ENCODE data around the gene STK24.

Gene STK24

GRCh38 chr13:98493042-98493712 lies 83.7 kb downstream of the STK24 start:
- ATAC-seq, result no peak
- TF ChIP-seq ZNF565 (CRISPR knock-in tag; conservative IDR thresholded peaks at IDR 0.05; ENCODE audit: low read depth), result no peak

GRCh38 chr13:98492335-98493041 lies 84.4 kb downstream of the STK24 start:
- ATAC-seq, result no peak
- TF ChIP-seq OSR1 (CRISPR knock-in tag; IDR thresholded peaks at IDR 0.05) (no peak), TOX (CRISPR knock-in tag; IDR thresholded peaks at IDR 0.05; ENCODE audit: borderline replicate concordance) (no peak), ARNTL (CRISPR knock-in tag; IDR thresholded peaks at IDR 0.05; ENCODE audit: borderline replicate concordance, low read depth) (no peak), CSDC2 (CRISPR knock-in tag; IDR thresholded peaks at IDR 0.05) (no peak), CSRNP3 (CRISPR knock-in tag; IDR thresholded peaks at IDR 0.05) (no peak), PPARA (CRISPR knock-in tag; IDR thresholded peaks at IDR 0.05; ENCODE audit: borderline replicate concordance) (no peak), ISL1 (CRISPR knock-in tag; IDR thresholded peaks at IDR 0.05) (no peak), TCF4 (CRISPR knock-in tag; IDR thresholded peaks at IDR 0.05; ENCODE audit: borderline replicate concordance) (no peak), BACH2 (CRISPR knock-in tag; IDR thresholded peaks at IDR 0.05; ENCODE audit: borderline replicate concordance) (no peak), ZC3H10 (CRISPR knock-in tag; IDR thresholded peaks at IDR 0.05) (no peak), POU6F1 (CRISPR knock-in tag; IDR thresholded peaks at IDR 0.05; ENCODE audit: borderline replicate concordance, low read depth) (no peak), ZNF8 (CRISPR knock-in tag; IDR thresholded peaks at IDR 0.05) (no peak), ZNF565 (CRISPR knock-in tag; conservative IDR thresholded peaks at IDR 0.05; ENCODE audit: low read depth) (no peak), ZFP3 (CRISPR knock-in tag; IDR thresholded peaks at IDR 0.05) (no peak), GLIS3 (CRISPR knock-in tag; IDR thresholded peaks at IDR 0.05) (no peak), PATZ1 (CRISPR knock-in tag; IDR thresholded peaks at IDR 0.05; ENCODE audit: borderline replicate concordance) (no peak), CREB5 (CRISPR knock-in tag; IDR thresholded peaks at IDR 0.05; ENCODE audit: low read depth) (no peak), RARB (CRISPR knock-in tag; IDR thresholded peaks at IDR 0.05) (no peak), ZFP30 (CRISPR knock-in tag; IDR thresholded peaks at IDR 0.05) (no peak), TSHZ2 (CRISPR knock-in tag; IDR thresholded peaks at IDR 0.05) (no peak)

- no peak; the same call in 2 of the 3 replicates for ATAC-seq
- TF ChIP-seq GLIS3 (CRISPR knock-in tag; IDR thresholded peaks at IDR 0.05) (no peak), ZC3H10 (CRISPR knock-in tag; IDR thresholded peaks at IDR 0.05) (no peak), PPARA (CRISPR knock-in tag; IDR thresholded peaks at IDR 0.05; ENCODE audit: borderline replicate concordance) (no peak), ZFP30 (CRISPR knock-in tag; IDR thresholded peaks at IDR 0.05) (no peak), SNAI2 (CRISPR knock-in tag; IDR thresholded peaks at IDR 0.05) (no peak), ZNF70 (CRISPR knock-in tag; IDR thresholded peaks at IDR 0.05) (no peak), POU6F1 (CRISPR knock-in tag; IDR thresholded peaks at IDR 0.05; ENCODE audit: borderline replicate concordance, low read depth) (no peak), ARNTL (CRISPR knock-in tag; IDR thresholded peaks at IDR 0.05; ENCODE audit: borderline replicate concordance, low read depth) (no peak), ZNF8 (CRISPR knock-in tag; IDR thresholded peaks at IDR 0.05) (no peak)
Measured at GRCh38 chr13:98490866-98491265, 86.0 kb downstream of the STK24 start.
